ENCODE data around the gene PSMG3. TPM values are rescaled to one million over a fixed set of nuclear protein-coding genes. Genes with fewer than 3 reads are reported as not detected.
A peak's percentile ranks its signal among the peaks of the same experiment; 100 is the strongest.

PSMG3 gene
- total RNA-seq, 1 donor from 2014 or later, result 26.1 TPM

DNA sequence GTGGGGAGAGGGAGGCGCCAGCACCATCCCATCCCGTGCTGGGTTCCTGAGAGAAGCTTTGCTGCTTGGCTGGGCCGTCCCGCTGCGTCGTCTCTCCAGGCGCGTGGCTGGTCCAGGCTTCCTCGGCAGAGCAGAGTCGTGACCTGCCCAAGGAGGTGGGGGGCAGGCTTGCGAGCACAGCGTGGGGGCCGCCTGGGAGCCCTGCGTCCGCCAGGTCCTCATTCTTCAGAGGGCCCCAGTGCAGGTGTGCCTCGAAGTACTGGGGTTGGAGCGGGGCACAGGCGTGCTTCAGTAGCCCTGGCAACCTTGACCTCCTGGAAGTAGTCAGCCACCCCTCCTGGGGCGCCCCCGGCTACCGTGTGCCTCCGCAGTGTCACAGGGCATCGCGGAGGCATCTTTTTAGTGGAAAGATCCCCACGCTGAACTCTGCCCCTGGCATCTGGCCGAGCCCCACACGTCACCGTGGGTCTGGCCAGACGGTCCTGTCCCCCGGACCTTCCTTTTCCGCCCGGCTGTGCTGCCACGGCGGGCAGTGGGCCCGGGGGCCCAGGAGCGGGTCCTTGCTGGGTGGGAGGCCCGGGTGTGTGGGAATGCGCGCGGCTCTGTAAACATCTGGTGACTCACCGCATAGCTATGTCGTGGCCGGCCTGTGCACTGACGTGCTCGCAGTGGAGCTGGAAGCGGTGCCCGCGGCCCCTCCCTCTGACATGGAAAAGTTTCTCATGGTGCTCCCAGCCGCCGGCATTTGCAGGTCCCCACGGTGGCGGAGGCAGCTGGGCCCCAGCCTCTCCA lies 32.9 kb downstream of the PSMG3 start:
- no peak for FAIRE-seq

DNA sequence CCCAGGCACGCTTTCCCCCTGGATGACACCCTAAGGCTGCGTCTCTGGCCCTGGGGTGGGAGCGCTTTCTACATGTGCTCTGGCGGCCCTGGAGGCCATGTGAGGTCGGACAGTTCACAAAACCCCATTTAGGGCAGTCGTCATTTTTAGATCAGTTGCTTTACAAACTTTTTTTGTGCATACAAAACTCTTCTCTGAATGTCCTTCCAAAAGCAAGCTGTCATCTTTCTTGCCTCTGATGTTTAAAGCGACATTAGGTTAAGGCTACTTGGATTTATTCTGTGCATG lies 33.4 kb downstream of the PSMG3 start:
- FAIRE-seq (no peak), DNase-seq (ENCODE audit: low spot score in 2 of 2) (no peak)

More for the DNA sequence above, 32.9 kb downstream of the PSMG3 start:
- DNase-seq (ENCODE audit: low spot score in 2 of 2), result peak; percentile 80 to 87

GRCh38 chr7:1535701-1536454 lies 34.0 kb downstream of the PSMG3 start:
- no peak for FAIRE-seq
- DNase-seq (ENCODE audit: low spot score in 2 of 2), result no peak

- FAIRE-seq (no peak), DNase-seq (ENCODE audit: low spot score in 2 of 2) (no peak)
Observed at GRCh38 chr7:1535100-1535458, 34.8 kb downstream of the PSMG3 start.

GRCh38 chr7:1534330-1535099 lies 35.3 kb downstream of the PSMG3 start:
- FAIRE-seq, result no peak

GRCh38 chr7:1533547-1534329 lies 36.1 kb downstream of the PSMG3 start:
- DNase-seq (ENCODE audit: low spot score in 2 of 2) (no peak), FAIRE-seq (no peak)

More at GRCh38 chr7:1534330-1535099, 35.3 kb downstream of the PSMG3 start:
- DNase-seq (ENCODE audit: low spot score in 2 of 2), result no peak

GRCh38 chr7:1533255-1533546 lies 36.6 kb downstream of the PSMG3 start:
- DNase-seq (ENCODE audit: low spot score in 2 of 2) (no peak), FAIRE-seq (no peak)

- FAIRE-seq (no peak), DNase-seq (ENCODE audit: low spot score in 2 of 2) (peak in 1 of 2 donors; percentile 82)
Observed at GRCh38 chr7:1532456-1533254, 37.2 kb downstream of the PSMG3 start.

DNA sequence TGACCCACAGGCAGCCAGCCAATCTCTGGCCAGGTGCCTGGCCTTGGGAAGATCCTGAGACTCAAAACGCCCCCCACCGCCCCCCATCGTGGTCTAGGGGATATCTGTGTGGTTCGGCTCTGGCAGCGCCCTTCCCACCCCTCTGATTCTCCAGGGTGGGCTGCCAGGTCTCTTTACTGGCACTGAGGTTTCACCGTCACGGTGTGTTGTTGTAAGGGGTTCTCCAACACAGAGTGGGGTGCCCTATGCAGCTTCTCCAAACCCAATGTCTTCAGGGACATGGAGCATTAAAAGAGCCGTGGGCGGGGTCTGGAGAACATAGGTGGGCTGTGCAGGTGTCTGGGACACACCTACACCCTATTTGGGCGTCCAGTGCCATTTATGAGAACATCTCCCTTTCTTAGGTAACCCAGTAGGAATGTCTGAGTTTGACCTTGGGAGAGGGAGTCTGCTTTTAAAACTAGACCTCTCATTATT lies 37.8 kb downstream of the PSMG3 start:
- DNase-seq (ENCODE audit: low spot score in 2 of 2), result no peak
- no peak for FAIRE-seq

GRCh38 chr7:1531263-1531978 lies 38.4 kb downstream of the PSMG3 start:
- DNase-seq (ENCODE audit: low spot score in 2 of 2), result peak; percentile 65 to 69

GRCh38 chr7:1530946-1531262 lies 38.9 kb downstream of the PSMG3 start:
- DNase-seq (ENCODE audit: low spot score in 2 of 2), result no peak
- FAIRE-seq, result no peak

More at GRCh38 chr7:1531263-1531978, 38.4 kb downstream of the PSMG3 start:
- no peak for FAIRE-seq

DNA sequence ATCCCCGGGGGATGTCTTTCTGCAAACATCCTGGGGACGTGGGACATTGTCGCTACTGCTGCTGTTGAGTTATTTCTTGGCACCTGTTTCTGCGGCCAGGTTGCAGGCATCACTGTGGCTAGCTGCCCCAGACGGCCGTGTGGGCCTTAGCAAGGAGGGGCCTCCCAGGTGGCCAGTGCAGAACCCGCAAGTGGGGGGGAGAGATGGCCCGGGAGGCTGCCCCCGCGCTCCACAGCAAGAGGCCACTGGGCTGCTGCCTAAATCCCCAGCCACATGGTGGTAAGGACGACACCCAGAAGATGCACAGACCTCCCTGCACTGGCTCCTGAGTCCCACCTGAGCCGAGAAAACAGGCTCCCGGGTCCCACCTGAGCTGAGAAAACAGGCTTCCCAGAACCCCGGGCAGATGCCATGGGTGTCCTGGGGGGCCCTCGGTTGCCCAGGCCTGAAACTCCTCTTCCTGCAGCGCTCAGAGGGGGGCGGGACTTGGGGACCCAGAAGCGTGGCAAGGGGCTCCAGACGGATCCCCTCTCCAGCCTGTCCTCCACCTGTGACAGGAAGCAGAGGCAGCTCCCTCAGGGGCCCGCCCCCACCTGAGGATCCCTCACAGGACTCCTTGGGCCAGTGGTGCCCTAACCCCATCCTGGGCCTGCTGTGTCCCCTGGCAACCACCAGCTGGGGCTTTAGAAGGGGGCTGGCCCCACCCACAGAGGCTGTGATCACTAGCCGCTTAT lies 40.3 kb downstream of the PSMG3 start:
- FAIRE-seq (no peak), DNase-seq (ENCODE audit: low spot score in 2 of 2) (no peak)

DNA sequence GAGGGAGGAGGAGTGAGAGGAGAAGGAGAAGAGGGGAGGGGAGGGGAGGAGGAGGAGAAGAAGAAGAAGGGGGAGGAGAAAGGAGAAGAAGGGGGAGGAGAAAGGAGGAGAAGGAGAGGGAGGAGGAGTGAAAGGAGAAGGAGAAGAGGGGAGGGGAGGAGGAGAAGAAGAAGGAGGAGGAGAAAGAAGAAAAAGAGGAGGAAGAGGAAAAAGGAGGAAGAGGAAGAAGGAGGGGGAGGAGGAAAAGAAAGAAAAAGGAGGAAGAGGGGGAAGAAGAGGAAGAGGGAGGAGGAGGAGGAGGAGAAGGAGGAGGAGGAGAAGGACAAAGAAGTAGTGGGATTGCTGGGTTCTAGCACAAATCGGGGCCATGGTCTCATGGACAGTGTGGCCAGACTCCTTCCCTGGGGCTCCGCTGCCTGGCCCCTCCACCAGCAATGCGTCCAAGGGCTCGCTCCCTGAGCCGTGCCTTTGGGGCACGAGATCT lies 43.5 kb downstream of the PSMG3 start:
- DNase-seq (ENCODE audit: low spot score in 2 of 2) (no peak), FAIRE-seq (no peak)

DNA sequence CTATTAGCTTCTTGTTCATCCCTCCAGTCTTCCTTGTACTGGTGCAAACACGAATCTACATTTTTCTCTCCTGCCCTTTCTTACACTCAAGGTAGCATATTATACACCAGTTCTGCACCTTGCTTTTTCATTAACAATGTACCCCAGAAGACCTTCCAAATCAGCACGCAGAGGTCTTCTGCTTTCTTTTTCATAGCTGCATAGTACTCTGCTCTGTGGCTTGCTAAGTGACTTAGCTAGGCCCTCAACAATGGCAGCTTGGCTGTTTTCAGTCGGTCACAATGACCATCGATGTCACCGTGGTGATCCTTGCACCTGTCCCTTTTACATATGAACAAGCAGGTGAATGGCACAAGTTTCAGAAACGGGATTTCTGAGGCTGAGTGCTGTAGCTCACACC lies 44.4 kb downstream of the PSMG3 start:
- no peak for DNase-seq (ENCODE audit: low spot score in 2 of 2)
- FAIRE-seq, result no peak

DNA sequence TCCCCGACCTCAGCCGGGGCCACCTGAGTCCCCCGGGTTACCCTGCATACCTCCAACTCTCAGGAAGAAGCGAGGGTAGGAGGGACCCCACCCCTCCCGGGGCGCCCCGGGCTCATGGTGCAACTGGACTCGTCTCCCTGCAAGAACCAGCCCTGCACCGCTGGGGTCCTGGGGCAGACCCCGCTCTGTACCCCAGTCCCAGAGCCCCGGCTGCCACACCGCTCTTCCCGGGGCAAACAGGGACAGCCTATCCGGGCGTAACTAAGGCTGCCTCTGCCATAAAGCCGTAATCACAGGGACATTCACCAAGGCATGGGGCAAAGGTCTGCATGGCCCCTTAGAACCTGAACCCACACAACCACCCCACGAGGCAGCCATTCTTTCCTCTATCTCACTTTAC lies 46.0 kb downstream of the PSMG3 start:
- no peak for DNase-seq (ENCODE audit: low spot score in 2 of 2)
- no peak for FAIRE-seq

GRCh38 chr7:1523208-1523607 lies 46.6 kb downstream of the PSMG3 start:
- DNase-seq (ENCODE audit: low spot score in 2 of 2) (no peak), FAIRE-seq (no peak)

DNA sequence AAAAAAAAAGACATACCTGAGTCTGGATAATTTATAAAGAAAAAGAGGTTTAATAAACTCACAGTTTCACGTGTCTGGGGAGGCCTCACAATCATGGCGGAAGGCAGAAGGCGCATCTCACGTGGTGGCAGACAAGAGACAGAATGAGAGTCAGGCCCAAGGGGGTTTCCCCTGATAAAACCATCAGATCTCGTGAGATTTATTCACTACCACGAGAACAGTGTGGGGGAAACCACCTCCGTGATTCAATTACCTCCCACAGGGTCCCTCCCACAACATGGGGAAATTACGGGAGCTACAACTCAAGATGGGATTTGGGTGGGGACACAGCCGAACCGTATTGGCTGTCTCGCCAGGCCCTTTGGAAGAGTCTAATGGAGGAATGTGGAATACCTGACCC lies 48.4 kb downstream of the PSMG3 start:
- DNase-seq (ENCODE audit: low spot score in 2 of 2), result no peak

DNA sequence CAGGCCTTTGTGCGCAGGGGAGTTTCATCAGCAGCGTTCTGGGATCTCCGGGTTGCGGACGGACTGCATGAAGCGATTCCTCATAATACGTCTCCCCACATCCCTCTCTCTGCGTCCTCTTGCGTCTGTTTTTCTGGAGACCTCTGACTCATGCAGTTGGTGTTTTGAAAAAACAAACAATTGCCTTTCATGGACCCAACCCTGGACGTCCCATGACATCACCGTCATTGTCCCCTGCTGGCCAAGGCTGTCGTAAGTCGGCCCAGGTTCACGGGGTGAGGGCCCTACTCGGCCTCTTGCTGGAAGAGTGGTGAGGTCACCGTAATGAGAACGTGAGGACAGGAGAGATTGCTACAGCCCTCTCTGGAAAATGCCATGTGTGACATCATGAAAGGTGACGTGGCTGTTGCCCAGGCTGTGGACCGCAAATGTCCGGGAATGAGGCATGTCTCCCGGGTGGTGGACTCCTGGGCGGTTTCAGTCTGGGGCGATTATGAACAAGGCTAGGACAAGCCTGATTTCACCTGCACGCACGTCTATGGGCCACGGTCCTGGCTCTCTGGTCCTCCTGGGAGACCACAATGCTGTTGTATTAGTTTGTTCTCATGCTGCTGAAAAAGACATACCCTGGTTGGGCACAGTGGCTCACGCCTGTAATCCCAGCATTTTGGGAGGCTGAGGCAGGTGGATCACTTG lies 49.1 kb downstream of the PSMG3 start:
- no peak for DNase-seq (ENCODE audit: low spot score in 2 of 2)
- no peak for FAIRE-seq

More for the DNA sequence above, 48.4 kb downstream of the PSMG3 start:
- FAIRE-seq, result no peak
